HepG2 (cell line): ENCODE data around the gene TBC1D24. TPM values are rescaled to one million over a fixed set of nuclear protein-coding genes. Genes with fewer than 3 reads are reported as not detected.

ENCODE experiments used
- BORCS8-MEF2B ChIP-seq: sonication (generic); formaldehyde crosslinking; IDR thresholded peaks from 2 replicates; pipeline ENCODE4 v1.8.0; 2022; ENCODE audit warnings: mild to moderate bottlenecking, missing genetic modification reagents
- HOMEZ ChIP-seq: IDR thresholded peaks from 2 replicates; pipeline ENCODE4 v1.6.1; 2016; ENCODE audit warnings: low read depth
- KLF6 ChIP-seq: IDR thresholded peaks from 2 replicates; pipeline ENCODE4 v1.8.0; 2016; ENCODE audit warnings: missing biosample characterization, missing genetic modification reagents
- MAZ ChIP-seq, 2 experiments: sonication (generic) in 1 of 2; formaldehyde crosslinking in 1 of 2; IDR thresholded peaks; 2 replicates each; pipeline versions ENCODE4 v1.5.0 to v1.6.1; 2012 to 2020; ENCODE audit warnings: low read depth in 2 of 2, mild to moderate bottlenecking in 2 of 2, borderline replicate concordance in 1 of 2, improper control_type of control experiment in 1 of 2, low read length in 1 of 2, missing genetic modification reagents in 1 of 2, moderate library complexity in 1 of 2
- MED8 ChIP-seq: sonication (generic); formaldehyde crosslinking; IDR thresholded peaks from 2 replicates; pipeline ENCODE4 v1.8.1; 2023; ENCODE audit warnings: mild to moderate bottlenecking, missing genetic modification reagents; ENCODE audit not compliant: insufficient replicate concordance
- PAXIP1 ChIP-seq: sonication (generic); formaldehyde crosslinking; conservative IDR thresholded peaks from 2 replicates; pipeline ENCODE4 v1.4.0; 2020; ENCODE audit warnings: mild to moderate bottlenecking, missing genetic modification reagents, moderate library complexity
- PLRG1 ChIP-seq: fragments of 450-650 bp; conservative IDR thresholded peaks from 2 replicates; pipeline ENCODE4 v1.6.1; 2016
- RAD51 ChIP-seq: fragments of 450-650 bp; IDR thresholded peaks from 2 replicates; pipeline ENCODE4 v1.6.1; 2016; ENCODE audit warnings: borderline replicate concordance
- RXRB ChIP-seq: IDR thresholded peaks from 2 replicates; pipeline ENCODE4 v1.6.1; 2016; ENCODE audit warnings: borderline replicate concordance, missing genetic modification reagents, missing compliant biosample characterization
- SP4 ChIP-seq: sonication (generic); formaldehyde crosslinking; IDR thresholded peaks from 2 replicates; pipeline ENCODE4 v1.8.1; 2023; ENCODE audit warnings: mild to moderate bottlenecking, missing genetic modification reagents
- ZBTB21 ChIP-seq: sonication (generic); formaldehyde crosslinking; IDR thresholded peaks from 2 replicates; pipeline ENCODE4 v1.4.0; 2020; ENCODE audit warnings: missing genetic modification reagents
- ZFP1 ChIP-seq: IDR thresholded peaks from 2 replicates; pipeline ENCODE4 v1.6.1; 2016
- ZFP36L2 ChIP-seq: sonication (generic); formaldehyde crosslinking; IDR thresholded peaks from 2 replicates; pipeline ENCODE4 v1.4.0; 2020; ENCODE audit warnings: missing genetic modification reagents
- ZMYM3 ChIP-seq: sonication (generic); formaldehyde crosslinking; IDR thresholded peaks from 2 replicates; pipeline ENCODE4 v1.5.1; 2020; ENCODE audit warnings: mild to moderate bottlenecking, missing genetic modification reagents
- ZNF18 ChIP-seq: sonication (generic); formaldehyde crosslinking; IDR thresholded peaks from 2 replicates; pipeline ENCODE4 v1.8.0; 2022; ENCODE audit warnings: mild to moderate bottlenecking, missing genetic modification reagents; ENCODE audit not compliant: insufficient replicate concordance
- ZNF432 ChIP-seq: sonication (generic); formaldehyde crosslinking; IDR thresholded peaks from 2 replicates; pipeline ENCODE4 v1.5.0; 2020; ENCODE audit warnings: missing genetic modification reagents, mild to moderate bottlenecking, borderline replicate concordance
- ZNF451 ChIP-seq: sonication (generic); formaldehyde crosslinking; IDR thresholded peaks from 2 replicates; pipeline ENCODE4 v1.5.0; 2020; ENCODE audit warnings: mild to moderate bottlenecking, missing genetic modification reagents
- ZNF788 ChIP-seq: sonication (generic); formaldehyde crosslinking; IDR thresholded peaks from 2 replicates; pipeline ENCODE4 v1.5.0; 2020; ENCODE audit warnings: mild to moderate bottlenecking, missing genetic modification reagents, borderline replicate concordance
- polyA plus RNA-seq, 8 experiments: library from polyadenylated mRNA; depleted of rRNA in 3 of 8; stranded (reverse) in 7 of 8; unstranded in 1 of 8; fragments of >200 nt; fragmentation: Illumina TruSeq in 4 of 8; extraction: Trizol in 4 of 8; gene quantifications; 2 replicates each; pipeline versions ENCODE4 v1.2.1 to v1.2.3, GENCODE V29; 2011 to 2016; ENCODE audit warnings: low read depth in 4 of 8, missing spikeins in 1 of 8, mixed read lengths in 1 of 8; ENCODE audit not compliant: insufficient read depth in 1 of 8
- total RNA-seq, 5 experiments: library from RNA; depleted of rRNA; stranded (reverse); fragments of >200 nt; fragmentation: Illumina TruSeq; extraction: Trizol; gene quantifications; 2 replicates each; pipeline ENCODE4 v1.2.3, GENCODE V29; 2016; ENCODE audit warnings: low read depth in 1 of 5

TBC1D24 gene
- total and polyA plus RNA-seq, 2 of the 13 experiments (the other 11 are each of a cell fraction or from before 2014, with no cell fraction given) = 7.7 to 13.7 TPM

- TF ChIP-seq PAXIP1 (CRISPR knock-in tag) (0 out of 2 replicates have a peak, but pooled peaks have one; percentile 14), ZNF788 (CRISPR knock-in tag) (no peak), ZNF451 (no peak), ZFP1 (CRISPR knock-in tag) (no peak), PLRG1 (no peak), ZFP36L2 (CRISPR knock-in tag) (no peak), MED8 (CRISPR knock-in tag) (no peak), RXRB (no peak), MAZ (IDR thresholded peaks at IDR 0.05; ENCODE audit: borderline replicate concordance, low read depth, low read length) (no peak), MAZ (CRISPR knock-in tag; IDR thresholded peaks at IDR 0.05; ENCODE audit: low read depth) (0 out of 2 replicates have a peak, but pooled peaks have one; percentile 10), KLF6 (CRISPR knock-in tag) (no peak), ZMYM3 (CRISPR knock-in tag) (peak; percentile 49; the same call in 1 of the 2 replicates), SP4 (CRISPR knock-in tag) (peak; percentile 88), ZBTB21 (CRISPR knock-in tag) (no peak), HOMEZ (CRISPR knock-in tag) (no peak), RAD51 (no peak), BORCS8-MEF2B (CRISPR knock-in tag) (0 out of 2 replicates have a peak, but pooled peaks have one; percentile 11), ZNF18 (CRISPR knock-in tag) (no peak), ZNF432 (CRISPR knock-in tag) (no peak)
Measured at GRCh38 chr16:2537451-2538379, 62.8 kb downstream of the TBC1D24 start, which contains the start of gene PDPK1 (continued).
